Lung microvascular endothelial cell (primary cell): ENCODE results near the gene C10orf71. TPM values are rescaled to one million over a fixed set of nuclear protein-coding genes. Genes with fewer than 3 reads are reported as not detected.

Experiments
- total RNA-seq: library from RNA; depleted of rRNA; stranded (reverse); fragments of >200 nt; gene quantifications from 2 replicates; pipeline ENCODE4 v1.2.1, GENCODE V29; 2014

Gene C10orf71
- total RNA-seq, 1 donor from 2014 or later, result not detected

Other genes with a start within 250 kb of the C10orf71 start
- gene VSTM4, start 183.6 kb upstream of the C10orf71 start, total RNA-seq, result 0.22 and 1.6 TPM in 2 replicates
- not detected in 2 replicates for gene FAM170B, start 165.1 kb upstream of the C10orf71 start, total RNA-seq
- gene TMEM273, start 110.8 kb upstream of the C10orf71 start, total RNA-seq, result 4.8 and 6.1 TPM in 2 replicates
- gene DRGX, start 96.9 kb downstream of the C10orf71 start, total RNA-seq, result not detected in 2 replicates
- 9.8 and 10.7 TPM in 2 replicates for gene ERCC6, start 240.0 kb downstream of the C10orf71 start, total RNA-seq